Fibroblast of skin of left quadriceps (primary cell): ENCODE data around the gene TCERG1L.

Experiments used
- DNase-seq, 2 experiments: peaks; one replicate each; pipeline ENCODE4 v3.0.0-alpha.2; 2013; ENCODE audit warnings: low read depth in 2 of 2

TCERG1L gene

GRCh38 chr10:131316321-131317075 is 5.0 kb upstream of the TCERG1L start:
- DNase-seq: no peak

DNA sequence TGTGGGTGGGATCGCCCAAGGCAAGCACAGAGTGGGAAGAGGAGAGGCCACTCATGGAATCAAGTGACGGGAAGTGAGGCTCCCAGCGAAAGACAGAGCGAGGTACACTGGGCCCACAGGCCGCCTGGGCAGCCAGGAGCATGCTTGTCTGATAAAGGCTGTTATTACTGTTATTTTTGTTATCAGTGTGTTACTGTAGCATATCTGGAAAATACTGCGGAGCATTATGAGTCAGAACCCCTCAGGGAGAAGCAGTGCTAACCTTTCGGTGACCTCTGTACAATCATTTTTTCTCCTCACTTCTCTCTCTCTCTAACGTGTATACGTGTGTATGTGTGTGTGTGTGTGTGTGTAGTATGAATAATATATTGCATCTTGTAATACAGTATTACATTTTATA is 3.8 kb upstream of the TCERG1L start:
- DNase-seq: no peak

GRCh38 chr10:131314799-131315198 is 3.3 kb upstream of the TCERG1L start:
- no peak for DNase-seq

DNA sequence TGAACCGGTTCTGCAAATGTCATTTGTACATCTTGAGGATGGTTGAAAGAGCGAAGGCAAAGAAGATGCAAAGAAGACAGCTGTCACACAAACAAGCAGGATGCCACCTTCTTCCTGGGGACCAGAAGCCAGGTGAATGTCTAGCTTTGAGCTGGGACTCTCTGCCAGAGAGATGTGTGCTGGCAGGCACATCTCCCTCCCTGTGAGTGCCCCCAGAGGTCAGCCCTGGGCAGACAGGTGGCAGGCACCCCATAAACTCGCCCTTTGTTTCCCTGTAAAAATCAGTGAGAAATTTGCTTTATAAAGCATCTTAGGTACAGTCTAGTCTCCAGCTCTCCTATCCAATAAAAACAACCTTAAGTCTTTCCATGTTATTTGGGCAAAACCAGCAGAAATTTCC is 2.6 kb upstream of the TCERG1L start:
- no peak for DNase-seq

DNA sequence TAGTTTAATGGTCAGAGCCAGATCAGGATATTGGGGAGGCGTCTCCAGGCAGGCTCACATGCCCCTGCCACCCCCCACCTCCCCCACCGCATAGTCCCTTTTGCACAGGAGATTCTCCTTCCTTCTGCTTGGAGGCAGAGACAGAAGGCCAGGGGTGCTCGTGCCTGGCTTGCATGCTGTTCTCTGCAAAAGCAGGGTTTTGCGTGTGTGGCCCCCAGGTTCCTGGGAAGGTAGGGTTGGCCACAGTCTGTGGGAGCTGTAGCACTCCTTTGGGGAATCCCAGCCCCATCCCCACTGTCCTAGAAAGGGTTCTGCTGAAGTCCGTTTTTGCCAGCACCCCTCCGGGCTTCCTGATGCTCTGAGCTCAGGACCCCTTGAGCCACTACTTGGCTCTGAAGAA is 1.9 kb upstream of the TCERG1L start:
- DNase-seq: no peak

GRCh38 chr10:131312478-131312836 is 936 bp upstream of the TCERG1L start:
- no peak for DNase-seq

GRCh38 chr10:131311402-131311660 is 190 bp downstream of the TCERG1L start:
- no peak for DNase-seq

- no peak for DNase-seq
Measured at GRCh38 chr10:131310551-131311401, 745 bp downstream of the TCERG1L start.

DNA sequence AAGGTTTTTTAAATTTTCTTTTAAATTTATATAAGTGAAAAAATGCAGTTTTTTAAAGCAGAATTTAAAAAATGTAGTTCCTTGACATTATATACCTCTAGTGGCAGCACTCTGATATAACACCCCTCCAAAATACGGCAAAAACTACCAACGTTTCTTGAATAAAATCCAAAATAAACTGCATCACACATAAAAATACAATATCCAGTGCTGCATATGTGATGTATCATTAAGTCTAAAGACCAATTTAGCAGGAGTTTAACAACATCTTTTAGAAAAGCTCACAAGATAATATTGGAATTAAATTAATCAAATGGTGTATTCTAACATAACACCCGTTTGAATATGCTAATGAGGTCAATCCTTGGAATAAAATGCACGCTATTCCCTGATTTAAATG is 1.4 kb downstream of the TCERG1L start:
- DNase-seq: no peak

DNA sequence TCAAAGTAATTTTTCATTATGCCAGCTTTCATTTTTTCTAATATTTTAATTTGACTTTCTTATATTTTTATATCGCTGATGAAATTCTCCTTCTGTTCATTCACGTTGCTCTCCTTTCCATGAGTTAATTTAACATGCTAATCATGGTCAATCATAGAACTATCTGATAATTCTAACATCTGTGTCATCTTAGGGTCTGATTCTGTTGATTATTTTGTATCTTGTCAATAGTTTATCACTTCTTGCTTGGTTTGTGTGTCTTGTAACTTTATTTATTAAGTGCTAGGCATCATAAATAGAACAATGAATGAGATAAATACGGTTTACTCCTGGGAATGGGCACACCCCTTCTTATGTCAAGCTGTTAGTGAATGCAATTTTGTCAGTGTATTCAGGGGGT is 11.0 kb downstream of the TCERG1L start:
- DNase-seq: no peak

GRCh38 chr10:131290781-131291180 is 20.7 kb downstream of the TCERG1L start:
- peak; percentile 22 to 38 for DNase-seq

- no peak for DNase-seq
Measured at GRCh38 chr10:131288648-131289047, 22.9 kb downstream of the TCERG1L start.

GRCh38 chr10:131282961-131283360 is 28.6 kb downstream of the TCERG1L start:
- no peak for DNase-seq

- DNase-seq: no peak
Measured at GRCh38 chr10:131280101-131280500, 31.4 kb downstream of the TCERG1L start.

DNA sequence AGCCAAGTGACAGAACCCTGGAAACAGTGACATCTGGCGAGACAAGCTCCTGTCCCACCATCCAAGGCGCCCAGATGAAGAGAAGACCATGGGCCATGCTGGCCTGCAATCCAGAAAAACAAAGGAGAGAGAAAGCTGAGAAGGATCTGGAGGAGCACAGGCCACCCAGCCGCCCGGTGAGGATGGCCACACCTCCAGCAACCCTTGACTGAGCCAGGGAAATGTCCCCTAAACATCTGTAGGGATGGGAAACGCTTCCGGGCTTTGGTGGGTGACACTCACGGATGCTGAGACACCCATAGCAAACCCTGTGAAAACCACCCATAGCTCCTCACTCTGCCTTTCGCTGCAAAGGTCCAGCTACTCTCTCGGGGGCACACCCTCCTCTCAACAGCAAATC is 32.0 kb downstream of the TCERG1L start:
- no peak for DNase-seq

- DNase-seq: no peak
Measured at GRCh38 chr10:131277969-131278368, 33.6 kb downstream of the TCERG1L start.

- no peak for DNase-seq
Measured at GRCh38 chr10:131277278-131277677, 34.2 kb downstream of the TCERG1L start.

DNA sequence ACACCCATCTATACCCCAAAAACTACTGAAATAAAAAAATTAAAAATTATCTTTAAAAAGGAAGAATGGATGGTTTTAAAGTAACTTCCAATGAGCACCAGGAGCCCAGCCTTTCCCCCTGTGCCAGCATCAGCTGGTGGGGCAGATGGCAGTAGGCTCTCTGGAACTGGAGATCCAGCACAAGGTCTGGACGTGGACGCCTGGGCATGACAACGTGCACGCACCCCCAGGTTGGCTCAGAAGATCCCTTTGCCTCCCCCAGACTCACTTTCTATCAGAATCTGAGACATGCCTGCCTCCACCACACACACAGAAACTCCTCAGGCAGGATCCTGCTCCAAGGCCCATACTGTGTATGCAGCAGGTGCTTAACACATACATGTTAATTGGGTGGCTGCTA is 35.8 kb downstream of the TCERG1L start:
- no peak for DNase-seq

DNA sequence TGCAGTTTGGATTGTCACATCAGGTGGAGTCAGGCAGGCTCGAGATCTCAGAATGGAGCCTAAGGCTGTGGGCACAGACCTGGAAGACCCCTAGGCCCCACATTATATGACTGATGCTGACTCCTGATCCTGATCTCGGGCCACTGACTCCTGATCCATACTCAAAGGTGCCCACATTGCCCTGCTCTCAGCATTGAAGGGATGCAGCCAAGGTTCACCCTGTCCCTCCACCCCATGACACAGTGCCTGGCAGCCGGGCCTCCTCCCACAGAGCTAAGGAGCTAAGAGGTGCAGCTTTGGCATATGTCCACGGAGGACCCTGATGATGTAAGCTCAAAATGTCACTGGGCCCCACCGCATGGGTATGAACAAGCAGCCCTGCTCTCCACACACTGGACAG is 36.6 kb downstream of the TCERG1L start:
- DNase-seq: no peak

DNA sequence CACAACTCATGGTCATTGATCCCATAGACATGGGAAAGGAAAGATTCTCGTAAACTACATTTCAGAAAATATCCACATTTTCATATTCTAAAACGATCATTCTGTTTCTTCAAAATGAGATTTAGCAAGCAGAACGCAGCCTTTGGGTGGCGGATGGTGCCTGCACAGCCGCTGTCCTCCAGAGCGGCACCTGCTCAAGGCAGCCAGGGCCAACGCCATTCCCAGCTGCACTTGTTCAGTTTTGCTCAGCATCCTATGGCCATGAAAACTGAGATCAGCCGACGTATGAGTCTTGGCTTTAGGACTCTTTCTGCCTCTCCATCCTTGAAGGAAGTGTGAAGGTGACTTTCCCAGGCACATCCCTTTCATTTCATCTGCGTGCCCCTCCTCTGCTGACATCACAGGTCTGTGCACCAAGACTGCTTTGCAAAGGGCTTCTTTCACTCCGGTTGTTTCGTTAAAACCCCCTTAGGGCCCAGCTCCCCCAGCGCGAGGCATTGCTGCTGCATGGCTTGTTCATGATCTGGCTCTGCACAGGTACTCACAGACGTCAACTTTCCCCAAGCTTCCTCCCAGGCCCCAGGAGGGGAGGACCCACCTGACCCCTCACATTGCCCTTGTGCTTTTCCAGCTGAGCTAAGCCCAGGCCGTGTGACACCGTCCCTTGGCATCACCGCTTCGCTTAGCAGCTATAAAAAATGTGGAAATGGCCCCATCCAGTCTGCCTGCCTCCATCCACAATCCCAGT is 37.2 kb downstream of the TCERG1L start:
- DNase-seq: no peak

GRCh38 chr10:131273476-131273875 is 38.0 kb downstream of the TCERG1L start:
- no peak for DNase-seq

DNA sequence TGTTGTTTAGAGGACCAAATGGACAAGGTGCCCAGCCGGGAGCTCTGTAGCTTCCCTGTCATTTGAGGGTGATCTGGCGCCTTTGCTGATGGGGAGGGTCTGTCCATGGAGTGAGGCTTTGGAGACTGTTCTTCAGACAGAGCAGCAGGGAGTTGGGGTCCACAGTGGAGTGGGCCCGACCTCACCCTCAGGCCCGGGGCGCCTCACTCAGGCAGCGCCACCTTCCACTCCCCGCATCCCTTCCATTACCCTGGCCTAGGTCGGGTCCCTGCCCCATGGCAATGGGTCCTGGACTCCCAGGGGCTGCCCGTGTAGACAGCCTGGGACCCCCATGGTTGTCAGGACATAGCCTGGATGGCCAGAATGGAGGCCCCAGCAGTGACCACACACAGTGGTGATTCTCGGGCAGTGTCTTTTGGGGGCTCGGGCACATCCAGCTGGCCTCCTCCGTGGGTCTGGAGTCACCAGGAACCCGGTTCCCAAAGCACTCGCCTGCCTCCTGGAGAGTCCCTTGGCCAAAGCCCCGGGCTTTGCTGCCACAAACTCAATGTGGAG is 38.5 kb downstream of the TCERG1L start:
- no peak for DNase-seq

DNA sequence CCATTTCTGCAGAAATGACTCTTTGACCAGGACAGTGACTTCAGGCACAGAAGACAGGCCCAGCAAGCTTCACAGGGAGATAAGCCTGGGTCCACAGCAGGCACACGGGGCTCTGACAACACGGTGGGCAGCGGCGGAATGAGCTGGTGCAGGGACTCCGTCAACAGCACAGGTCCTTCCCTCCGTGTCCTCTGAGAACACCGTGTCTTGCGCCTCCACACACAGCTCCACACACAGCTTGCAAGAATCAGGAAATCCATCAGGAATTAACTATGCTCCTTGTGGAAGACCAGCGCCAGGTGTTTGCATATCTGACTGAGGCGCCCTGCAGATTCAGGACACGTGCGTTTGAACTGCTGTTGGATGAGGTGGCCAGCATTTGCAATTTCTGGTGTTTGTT is 39.6 kb downstream of the TCERG1L start:
- no peak for DNase-seq
